HL-60 (cell line): ENCODE results near the gene CDK8.

Experiments used
- DNase-seq, 2 experiments: peaks; one replicate each; pipeline ENCODE4 v3.0.0-alpha.2; 2010 to 2020; ENCODE audit warnings: low read depth in 1 of 2, low spot score in 1 of 2
- H3K27ac ChIP-seq: fragments of 250-450 bp; sonication (Bioruptor Pico); replicated peaks from 2 replicates; pipeline ENCODE4 v1.5.1; 2020; ENCODE audit warnings: mild to moderate bottlenecking, moderate library complexity
- H3K27me3 ChIP-seq: fragments of 250-450 bp; sonication (Bioruptor Pico); 2 replicates; pipeline ENCODE4 v1.5.1; 2021; ENCODE audit warnings: mild to moderate bottlenecking, moderate library complexity; ENCODE audit not compliant: insufficient read depth, poor library complexity, severe bottlenecking
- H3K4me3 ChIP-seq: replicated peaks from 2 replicates; pipeline ENCODE4 v1.5.1; 2011; ENCODE audit warnings: mild to moderate bottlenecking, control low read depth, low read length; ENCODE audit not compliant: insufficient read depth
- CTCF ChIP-seq: IDR thresholded peaks from one replicate; pipeline ENCODE4 v1.5.1; 2011; ENCODE audit warnings: low read length, control low read depth, inconsistent platforms; ENCODE audit not compliant: insufficient read depth
- GABPA ChIP-seq: IDR thresholded peaks from 2 replicates; pipeline ENCODE4 v1.6.1; 2012; ENCODE audit warnings: low read depth
- POLR2AphosphoS5 ChIP-seq: IDR thresholded peaks from 2 replicates; pipeline ENCODE4 v1.6.1; 2012; ENCODE audit warnings: low read depth
- REST ChIP-seq: IDR thresholded peaks from 2 replicates; pipeline ENCODE4 v1.6.1; 2012; ENCODE audit warnings: low read depth; ENCODE audit not compliant: insufficient replicate concordance
- SPI1 ChIP-seq: IDR thresholded peaks from 2 replicates; pipeline ENCODE4 v1.6.1; 2012; ENCODE audit warnings: low read depth, mild to moderate bottlenecking, borderline replicate concordance

CDK8 gene

GRCh38 chr13:26344980-26345379, 91.1 kb downstream of the CDK8 start:
- no peak overlapping the region for H3K4me3 ChIP-seq
- no peaks in the 10 kb centered on the region for H3K27me3 ChIP-seq
- DNase-seq = no peak
- no peak overlapping the region for H3K27ac ChIP-seq
- TF ChIP-seq POLR2AphosphoS5 = no peak
- no peak for TF ChIP-seq SPI1
- TF ChIP-seq REST = no peak
- no peak for TF ChIP-seq GABPA
- TF ChIP-seq CTCF = no peak

GRCh38 chr13:26348966-26349365, 95.0 kb downstream of the CDK8 start:
- DNase-seq = no peak
- Histone ChIP-seq H3K4me3 (no peak overlapping the region), H3K27ac (no peak overlapping the region), H3K27me3 (no peaks in the 10 kb centered on the region)
- TF ChIP-seq REST (no peak), POLR2AphosphoS5 (no peak)

- no peak overlapping the region for H3K4me3 ChIP-seq
- H3K27me3 ChIP-seq = no peaks in the 10 kb centered on the region
- no peak overlapping the region for H3K27ac ChIP-seq
- TF ChIP-seq REST (no peak), POLR2AphosphoS5 (no peak), SPI1 (no peak), CTCF (no peak), GABPA (no peak)
- no peak for DNase-seq
Observed at GRCh38 chr13:26362261-26362660, 108.3 kb downstream of the CDK8 start.

- no peaks in the 10 kb centered on the region for H3K27me3 ChIP-seq
- no peak for DNase-seq
- H3K4me3 ChIP-seq = no peak overlapping the region
- TF ChIP-seq REST (no peak), POLR2AphosphoS5 (no peak)
- no peak overlapping the region for H3K27ac ChIP-seq
Observed at GRCh38 chr13:26370553-26370952, 116.6 kb downstream of the CDK8 start.
